Nephron (organoid): Measurements from ENCODE around the gene NEGR1.

Experiments used
- H3K27ac Mint-ChIP-seq, 3 experiments: 2 replicates each; pipeline ENCODE4 v1.8.0; 2020; ENCODE audit warnings: mixed read lengths in 3 of 3, mild to moderate bottlenecking in 2 of 3, moderate library complexity in 1 of 3
- H3K27me3 Mint-ChIP-seq: 2 replicates; pipeline ENCODE4 v1.8.0; 2021; ENCODE audit warnings: low read depth, mild to moderate bottlenecking, moderate library complexity, mixed read lengths
- H3K36me3 Mint-ChIP-seq: 2 replicates; pipeline ENCODE4 v1.8.0; 2020; ENCODE audit warnings: low read depth, mixed read lengths
- H3K4me1 Mint-ChIP-seq: 2 replicates; pipeline ENCODE4 v1.8.0; 2020; ENCODE audit warnings: mixed read lengths
- H3K4me3 Mint-ChIP-seq, 3 experiments: 2 replicates each; pipeline ENCODE4 v1.8.0; 2020; ENCODE audit warnings: mild to moderate bottlenecking in 3 of 3, mixed read lengths in 3 of 3, moderate library complexity in 2 of 3
- H3K9me3 Mint-ChIP-seq: 2 replicates; pipeline ENCODE4 v1.8.0; 2020; ENCODE audit warnings: mixed read lengths
- TF ChIP-seq, protein P1 (sequence below), 3 experiments: fragments of 200-600 bp; sonication (generic); IDR thresholded peaks; one replicate each; pipeline ENCODE4 v1.5.0; 2021; ENCODE audit warnings: antibody characterized with exemption in 3 of 3; ENCODE audit not compliant: unreplicated experiment in 3 of 3

The NEGR1 gene

GRCh38 chr1:72227667-72228066 lies 54.7 kb downstream of the NEGR1 start:
- Mint-ChIP-seq H3K4me3 (no peak overlapping the region), H3K9me3 (no peaks in the 10 kb centered on the region), H3K27ac (no peak overlapping the region), H3K27me3 (no peaks in the 10 kb centered on the region), H3K4me1 (peaks cover 5% of the 10 kb centered on the region), H3K36me3 (no peaks in the 10 kb centered on the region)
- TF ChIP-seq, protein P1, sequence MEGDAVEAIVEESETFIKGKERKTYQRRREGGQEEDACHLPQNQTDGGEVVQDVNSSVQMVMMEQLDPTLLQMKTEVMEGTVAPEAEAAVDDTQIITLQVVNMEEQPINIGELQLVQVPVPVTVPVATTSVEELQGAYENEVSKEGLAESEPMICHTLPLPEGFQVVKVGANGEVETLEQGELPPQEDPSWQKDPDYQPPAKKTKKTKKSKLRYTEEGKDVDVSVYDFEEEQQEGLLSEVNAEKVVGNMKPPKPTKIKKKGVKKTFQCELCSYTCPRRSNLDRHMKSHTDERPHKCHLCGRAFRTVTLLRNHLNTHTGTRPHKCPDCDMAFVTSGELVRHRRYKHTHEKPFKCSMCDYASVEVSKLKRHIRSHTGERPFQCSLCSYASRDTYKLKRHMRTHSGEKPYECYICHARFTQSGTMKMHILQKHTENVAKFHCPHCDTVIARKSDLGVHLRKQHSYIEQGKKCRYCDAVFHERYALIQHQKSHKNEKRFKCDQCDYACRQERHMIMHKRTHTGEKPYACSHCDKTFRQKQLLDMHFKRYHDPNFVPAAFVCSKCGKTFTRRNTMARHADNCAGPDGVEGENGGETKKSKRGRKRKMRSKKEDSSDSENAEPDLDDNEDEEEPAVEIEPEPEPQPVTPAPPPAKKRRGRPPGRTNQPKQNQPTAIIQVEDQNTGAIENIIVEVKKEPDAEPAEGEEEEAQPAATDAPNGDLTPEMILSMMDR (IDR thresholded peaks at IDR 0.05; ENCODE audit: unreplicated experiment in 3 of 3): no peak

DNA sequence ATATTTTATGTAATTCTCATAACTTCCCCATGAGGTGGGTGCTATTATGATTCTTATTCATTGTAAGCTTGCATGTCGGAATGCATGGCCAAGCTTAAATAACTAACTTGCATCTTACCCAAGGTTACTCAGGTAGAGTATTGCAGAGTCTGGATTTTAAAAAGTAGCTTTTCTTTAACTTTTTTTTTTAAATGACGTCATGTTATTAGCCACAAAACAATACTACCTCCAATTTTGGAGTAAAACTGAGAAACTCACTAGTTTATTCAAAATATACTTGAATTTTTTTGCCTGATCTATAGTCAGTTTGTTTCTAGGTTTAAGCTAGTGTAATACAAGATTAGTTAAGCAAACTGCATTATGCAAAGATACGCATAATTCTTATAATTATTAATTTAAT lies 57.8 kb downstream of the NEGR1 start:
- no peaks in the 10 kb centered on the region for H3K27me3 Mint-ChIP-seq
- H3K27ac Mint-ChIP-seq: no peak overlapping the region
- no peaks in the 10 kb centered on the region for H3K36me3 Mint-ChIP-seq
- TF ChIP-seq, protein P1 (IDR thresholded peaks at IDR 0.05; ENCODE audit: unreplicated experiment in 3 of 3): no peak
- H3K9me3 Mint-ChIP-seq: no peaks in the 10 kb centered on the region
- peaks cover 5% of the 10 kb centered on the region for H3K4me1 Mint-ChIP-seq
- H3K4me3 Mint-ChIP-seq: no peak overlapping the region

DNA sequence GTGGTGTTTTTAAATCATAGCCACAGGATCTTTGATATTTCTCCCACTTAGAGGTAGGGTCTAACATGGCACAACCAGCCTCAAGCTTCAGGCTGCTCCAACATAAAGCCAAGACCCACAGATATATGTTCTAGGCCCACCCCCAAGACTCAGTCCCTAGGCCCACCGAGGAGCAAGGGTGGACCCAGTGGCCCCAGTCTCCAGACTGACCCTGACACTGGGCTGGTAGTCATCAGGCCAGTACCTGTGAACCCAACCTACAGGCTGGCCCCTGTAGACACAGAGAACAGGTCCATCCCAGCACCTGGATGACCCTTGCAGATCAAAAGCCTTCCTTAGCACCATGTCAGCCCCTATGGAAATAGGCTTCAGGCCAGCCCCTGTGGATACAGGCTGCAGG lies 60.5 kb downstream of the NEGR1 start:
- Mint-ChIP-seq H3K9me3 (no peaks in the 10 kb centered on the region), H3K36me3 (no peaks in the 10 kb centered on the region), H3K27me3 (no peaks in the 10 kb centered on the region), H3K4me1 (no peaks in the 10 kb centered on the region), H3K4me3 (no peak overlapping the region), H3K27ac (no peak overlapping the region)
- TF ChIP-seq, protein P1 (IDR thresholded peaks at IDR 0.05; ENCODE audit: unreplicated experiment in 3 of 3): no peak

GRCh38 chr1:72218141-72218739 lies 64.1 kb downstream of the NEGR1 start:
- Mint-ChIP-seq H3K9me3 (no peaks in the 10 kb centered on the region), H3K36me3 (no peaks in the 10 kb centered on the region), H3K4me1 (no peaks in the 10 kb centered on the region), H3K4me3 (no peak overlapping the region), H3K27me3 (no peaks in the 10 kb centered on the region), H3K27ac (no peak overlapping the region)
- TF ChIP-seq, protein P1 (IDR thresholded peaks at IDR 0.05; ENCODE audit: unreplicated experiment in 3 of 3): no peak

- no peaks in the 10 kb centered on the region for H3K36me3 Mint-ChIP-seq
- TF ChIP-seq, protein P1 (IDR thresholded peaks at IDR 0.05; ENCODE audit: unreplicated experiment in 3 of 3): no peak
- H3K27ac Mint-ChIP-seq: no peak overlapping the region
- no peak overlapping the region for H3K4me3 Mint-ChIP-seq
- no peaks in the 10 kb centered on the region for H3K27me3 Mint-ChIP-seq
- no peaks in the 10 kb centered on the region for H3K9me3 Mint-ChIP-seq
- no peaks in the 10 kb centered on the region for H3K4me1 Mint-ChIP-seq
Observed at GRCh38 chr1:72207059-72207458, 75.3 kb downstream of the NEGR1 start.

- Mint-ChIP-seq H3K9me3 (peaks cover 7% of the 10 kb centered on the region), H3K27ac (no peak overlapping the region), H3K36me3 (no peaks in the 10 kb centered on the region), H3K4me1 (no peaks in the 10 kb centered on the region), H3K27me3 (no peaks in the 10 kb centered on the region), H3K4me3 (no peak overlapping the region)
- TF ChIP-seq, protein P1 (IDR thresholded peaks at IDR 0.05; ENCODE audit: unreplicated experiment in 3 of 3): no peak
Observed at GRCh38 chr1:72202761-72203160, 79.6 kb downstream of the NEGR1 start.
